Mesendoderm (in vitro differentiated cells): ENCODE measurements around the gene SPOUT1.
A peak's percentile ranks its signal among the peaks of the same experiment; 100 is the strongest.

Source experiments
- DNase-seq: peaks from one replicate; pipeline ENCODE4 v3.0.0; 2013
- H2AK5ac ChIP-seq: 2 replicates; pipeline ENCODE4 v1.6.1; 2013; ENCODE audit warnings: low read length, inconsistent platforms
- H2BK120ac ChIP-seq: 2 replicates; pipeline ENCODE4 v1.6.1; 2013; ENCODE audit warnings: low read depth, mild to moderate bottlenecking, low read length, moderate library complexity, mixed read lengths
- H2BK15ac ChIP-seq: replicated peaks from 2 replicates; pipeline ENCODE4 v1.6.1; 2013; ENCODE audit warnings: low read depth, mild to moderate bottlenecking, moderate library complexity
- H2BK5ac ChIP-seq: 2 replicates; pipeline ENCODE4 v1.6.1; 2013; ENCODE audit warnings: low read length, inconsistent platforms
- H3K18ac ChIP-seq: 2 replicates; pipeline ENCODE4 v1.6.1; 2013; ENCODE audit warnings: mild to moderate bottlenecking, low read length, mixed read lengths
- H3K23ac ChIP-seq: one replicate; pipeline ENCODE4 v1.6.1; 2013; ENCODE audit warnings: low read length
- H3K27ac ChIP-seq: 2 replicates; pipeline ENCODE4 v1.5.1; 2013; ENCODE audit warnings: low read depth, mild to moderate bottlenecking, inconsistent platforms, low read length, moderate library complexity
- H3K27me3 ChIP-seq: 2 replicates; pipeline ENCODE4 v1.6.1; 2013; ENCODE audit warnings: low read length, control low read depth, mild to moderate bottlenecking, inconsistent platforms; ENCODE audit not compliant: insufficient read depth, poor library complexity
- H3K36me3 ChIP-seq: 2 replicates; pipeline ENCODE4 v1.6.1; 2013; ENCODE audit warnings: low read length, inconsistent platforms; ENCODE audit not compliant: control insufficient read depth, insufficient read depth
- H3K4ac ChIP-seq: one replicate; pipeline ENCODE4 v1.6.1; 2013; ENCODE audit warnings: low read depth, mild to moderate bottlenecking, low read length, moderate library complexity
- H3K4me1 ChIP-seq: 2 replicates; pipeline ENCODE4 v1.6.1; 2013; ENCODE audit warnings: low read depth, low read length, inconsistent platforms; ENCODE audit not compliant: control insufficient read depth
- H3K4me2 ChIP-seq: 2 replicates; pipeline ENCODE4 v1.6.1; 2013; ENCODE audit warnings: low read length
- H3K4me3 ChIP-seq: 2 replicates; pipeline ENCODE4 v1.5.1; 2013; ENCODE audit warnings: mild to moderate bottlenecking, low read length
- H3K56ac ChIP-seq: one replicate; pipeline ENCODE4 v1.6.1; 2013; ENCODE audit warnings: low read length
- H3K79me1 ChIP-seq: 2 replicates; pipeline ENCODE4 v1.6.1; 2013; ENCODE audit warnings: low read length, inconsistent platforms
- H3K79me2 ChIP-seq: 2 replicates; pipeline ENCODE4 v1.6.1; 2013; ENCODE audit warnings: mild to moderate bottlenecking, low read length; ENCODE audit not compliant: control insufficient read depth, insufficient read depth
- H3K9ac ChIP-seq: 2 replicates; pipeline ENCODE4 v1.6.1; 2013; ENCODE audit warnings: low read length, inconsistent platforms
- H4K5ac ChIP-seq: one replicate; pipeline ENCODE4 v1.6.1; 2013; ENCODE audit warnings: low read length
- H4K8ac ChIP-seq: one replicate; pipeline ENCODE4 v1.6.1; 2013; ENCODE audit warnings: low read depth, mild to moderate bottlenecking, control low read depth, low read length, moderate library complexity
- WGBS: extraction: QIAGEN DNeasy Blood & Tissue Kit; methylation state at CpG from one replicate; pipeline ENCODE4 v1.1.7; 2013; ENCODE audit warnings: low lambda C conversion rate, missing lambda C conversion rate; ENCODE audit not compliant: insufficient coverage; ENCODE audit errors: extremely low coverage; 5-methylcytosine and 5-hydroxymethylcytosine counted together

Gene SPOUT1

DNA sequence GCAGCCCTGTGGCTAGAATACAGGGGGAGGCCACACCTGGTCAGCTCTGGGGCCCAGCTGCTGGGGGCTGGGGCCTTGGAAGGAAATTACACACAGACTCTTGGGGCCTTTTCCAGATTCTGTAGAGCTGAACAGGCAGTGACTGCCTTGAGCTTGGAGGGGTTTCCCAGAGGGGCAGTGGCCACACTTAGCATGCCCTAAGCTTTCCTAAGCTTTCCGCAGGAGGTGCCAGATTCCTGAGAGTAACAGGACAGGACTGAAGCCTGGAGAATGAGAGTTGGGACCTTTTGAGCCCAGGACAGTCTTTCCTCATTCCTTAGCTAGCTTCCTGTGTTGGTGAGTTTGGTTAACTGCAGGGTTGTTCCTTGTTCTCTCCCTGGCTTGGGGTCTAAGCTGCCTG lies 41.1 kb downstream of the SPOUT1 start:
- Histone ChIP-seq H3K79me2 (peaks cover 3% of the 10 kb centered on the region), H2BK5ac (no peak overlapping the region), H3K27me3 (no peaks in the 10 kb centered on the region), H3K4me3 (no peak overlapping the region), H3K4me1 (peaks cover 2% of the 10 kb centered on the region), H3K36me3 (peaks cover 9% of the 10 kb centered on the region), H3K4me2 (no peak overlapping the region), H4K8ac (no peak overlapping the region), H4K5ac (no peak overlapping the region), H2AK5ac (no peak overlapping the region), H2BK15ac (no peak overlapping the region), H3K23ac (no peak overlapping the region), H2BK120ac (no peak overlapping the region), H3K4ac (no peak overlapping the region), H3K27ac (no peak overlapping the region), H3K56ac (peak overlapping the region; percentile 38), H3K9ac (no peak overlapping the region), H3K79me1 (peaks cover 5% of the 10 kb centered on the region), H3K18ac (no peak overlapping the region)
- no CpG with 5 or more reads among the region's 1 CpG for WGBS
- peak; percentile 62 for DNase-seq

DNA sequence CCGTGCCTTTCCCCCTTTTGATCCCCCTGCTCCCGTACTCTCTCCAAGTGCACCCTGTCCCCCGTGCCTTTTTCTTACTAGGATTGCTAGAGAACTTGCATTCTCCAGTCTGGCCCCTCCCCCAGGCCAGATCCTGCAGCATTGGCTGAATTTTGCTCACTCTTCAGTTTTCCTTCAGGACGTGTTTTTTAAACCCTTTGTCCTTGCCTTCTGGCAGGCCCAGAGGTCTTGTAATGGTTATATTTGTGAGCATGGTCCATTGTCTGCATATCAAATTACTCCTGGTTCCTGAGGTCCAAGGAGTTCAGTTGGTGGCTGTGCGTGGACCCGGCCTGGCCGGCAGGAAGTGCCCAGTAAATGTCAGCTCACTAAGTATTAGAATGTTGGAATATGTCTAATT lies 41.9 kb downstream of the SPOUT1 start:
- no peak overlapping the region for H4K8ac ChIP-seq
- peak overlapping the region; percentile 93 for H3K4me3 ChIP-seq
- peaks cover 3% of the 10 kb centered on the region for H3K79me2 ChIP-seq
- no peaks in the 10 kb centered on the region for H3K27me3 ChIP-seq
- H3K4ac ChIP-seq = peak overlapping the region; percentile 56
- DNase-seq = peak; percentile 41
- peaks cover 7% of the 10 kb centered on the region for H3K36me3 ChIP-seq
- H3K18ac ChIP-seq = peak overlapping the region; percentile 45
- whole genome bisulfite sequencing = no CpG with 5 or more reads among the region's 7 CpGs
- H2AK5ac ChIP-seq = no peak overlapping the region
- H3K9ac ChIP-seq = peak overlapping the region; percentile 95
- H3K79me1 ChIP-seq = peaks cover 5% of the 10 kb centered on the region
- no peak overlapping the region for H3K23ac ChIP-seq
- peak overlapping the region; percentile 98 for H3K56ac ChIP-seq
- H3K4me1 ChIP-seq = peaks cover 2% of the 10 kb centered on the region
- H3K27ac ChIP-seq = no peak overlapping the region
- no peak overlapping the region for H4K5ac ChIP-seq
- H2BK5ac ChIP-seq = no peak overlapping the region
- H3K4me2 ChIP-seq = peak overlapping the region; percentile 51
- H2BK15ac ChIP-seq = no peak overlapping the region
- no peak overlapping the region for H2BK120ac ChIP-seq

- H2BK5ac ChIP-seq = peak within 1 kb of the TSS; percentile 45
- H3K36me3 ChIP-seq = peaks cover 2% of the 10 kb centered on the region
- H3K27me3 ChIP-seq = no peaks in the 10 kb centered on the region
- peak within 1 kb of the TSS; percentile 95 for H3K9ac ChIP-seq
- peaks cover 3% of the 10 kb centered on the region for H3K79me2 ChIP-seq
- peak within 1 kb of the TSS; percentile 45 for H3K18ac ChIP-seq
- no peak within 1 kb of the TSS for H2BK15ac ChIP-seq
- H2BK120ac ChIP-seq = no peak within 1 kb of the TSS
- WGBS = no CpG with 5 or more reads among the region's 64 CpGs
- peak within 1 kb of the TSS; percentile 93 for H3K4me3 ChIP-seq
- no peak within 1 kb of the TSS for H3K23ac ChIP-seq
- no peak within 1 kb of the TSS for H2AK5ac ChIP-seq
- peak within 1 kb of the TSS; percentile 60 for H3K4me2 ChIP-seq
- H3K56ac ChIP-seq = peak within 1 kb of the TSS; percentile 98
- H4K8ac ChIP-seq = peak within 1 kb of the TSS; percentile 79
- H3K79me1 ChIP-seq = peaks cover 5% of the 10 kb centered on the region
- peak within 1 kb of the TSS; percentile 56 for H3K4ac ChIP-seq
- no peak within 1 kb of the TSS for H4K5ac ChIP-seq
- H3K4me1 ChIP-seq = peaks cover 2% of the 10 kb centered on the region
- DNase-seq = peak; percentile 90
- peak within 1 kb of the TSS; percentile 68 for H3K27ac ChIP-seq
These were observed 42.7 kb downstream of the SPOUT1 start, which contains the start of gene TBC1D13 for GRCh38 chr9:128786681-128787601. TBC1D13 (plus strand) TSS chr9:128787253; CDS start chr9:128787354, 101 bp downstream.

DNA sequence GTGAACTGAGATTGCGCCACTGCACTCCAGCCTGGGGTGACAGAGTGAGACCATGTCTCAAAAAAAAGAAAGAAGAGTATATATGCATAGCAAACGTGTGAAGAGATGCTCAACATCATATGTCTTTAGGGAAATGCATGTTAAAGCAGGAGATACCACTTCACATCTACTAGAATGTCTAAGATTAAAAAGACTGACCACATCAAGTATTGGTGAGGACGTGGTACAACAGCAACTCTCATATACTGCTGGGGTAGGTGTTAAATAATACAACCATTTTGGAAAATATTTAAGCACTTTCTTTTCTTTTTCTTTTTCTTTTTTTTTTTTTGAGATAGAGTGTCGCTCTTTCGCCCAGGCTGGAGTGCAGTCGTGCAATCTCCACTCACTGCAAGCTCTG lies 44.2 kb downstream of the SPOUT1 start:
- no CpG with 5 or more reads among the region's 6 CpGs for WGBS
- no peak overlapping the region for H3K9ac ChIP-seq

GRCh38 chr9:128782669-128783068 lies 46.9 kb downstream of the SPOUT1 start:
- no CpG with 5 or more reads among the region's 1 CpG for WGBS
- Histone ChIP-seq H3K27ac (no peak overlapping the region), H3K4me3 (no peak overlapping the region), H4K5ac (no peak overlapping the region), H3K4me2 (no peak overlapping the region), H4K8ac (no peak overlapping the region), H2BK15ac (no peak overlapping the region), H3K56ac (no peak overlapping the region), H3K79me1 (peaks cover 2% of the 10 kb centered on the region), H3K79me2 (no peaks in the 10 kb centered on the region), H3K36me3 (no peaks in the 10 kb centered on the region), H3K23ac (no peak overlapping the region), H3K4ac (no peak overlapping the region), H2BK5ac (no peak overlapping the region), H2BK120ac (no peak overlapping the region), H3K27me3 (no peaks in the 10 kb centered on the region), H3K4me1 (no peaks in the 10 kb centered on the region), H2AK5ac (no peak overlapping the region), H3K9ac (no peak overlapping the region), H3K18ac (no peak overlapping the region)
- DNase-seq = no peak

More for the DNA sequence above, 44.2 kb downstream of the SPOUT1 start:
- H3K27me3 ChIP-seq = no peaks in the 10 kb centered on the region
- no peaks in the 10 kb centered on the region for H3K36me3 ChIP-seq
- no peak overlapping the region for H3K27ac ChIP-seq
- H2BK15ac ChIP-seq = no peak overlapping the region
- H3K4me2 ChIP-seq = no peak overlapping the region
- H4K5ac ChIP-seq = no peak overlapping the region
- no peak overlapping the region for H3K23ac ChIP-seq
- H3K4ac ChIP-seq = no peak overlapping the region
- peaks cover 2% of the 10 kb centered on the region for H3K4me1 ChIP-seq
- H2AK5ac ChIP-seq = no peak overlapping the region
- H3K79me1 ChIP-seq = peaks cover 5% of the 10 kb centered on the region
- no peak for DNase-seq
- no peak overlapping the region for H4K8ac ChIP-seq
- H3K56ac ChIP-seq = no peak overlapping the region
- no peak overlapping the region for H3K18ac ChIP-seq
- peaks cover 3% of the 10 kb centered on the region for H3K79me2 ChIP-seq
- H2BK5ac ChIP-seq = no peak overlapping the region
- H2BK120ac ChIP-seq = no peak overlapping the region
- no peak overlapping the region for H3K4me3 ChIP-seq
